Measurements from ENCODE around the gene AP1B1.

Gene AP1B1

GRCh38 chr22:29313126-29313575 lies 75.2 kb downstream of the AP1B1 start:
- no peak for DNase-seq (ENCODE audit: low read depth)

DNA sequence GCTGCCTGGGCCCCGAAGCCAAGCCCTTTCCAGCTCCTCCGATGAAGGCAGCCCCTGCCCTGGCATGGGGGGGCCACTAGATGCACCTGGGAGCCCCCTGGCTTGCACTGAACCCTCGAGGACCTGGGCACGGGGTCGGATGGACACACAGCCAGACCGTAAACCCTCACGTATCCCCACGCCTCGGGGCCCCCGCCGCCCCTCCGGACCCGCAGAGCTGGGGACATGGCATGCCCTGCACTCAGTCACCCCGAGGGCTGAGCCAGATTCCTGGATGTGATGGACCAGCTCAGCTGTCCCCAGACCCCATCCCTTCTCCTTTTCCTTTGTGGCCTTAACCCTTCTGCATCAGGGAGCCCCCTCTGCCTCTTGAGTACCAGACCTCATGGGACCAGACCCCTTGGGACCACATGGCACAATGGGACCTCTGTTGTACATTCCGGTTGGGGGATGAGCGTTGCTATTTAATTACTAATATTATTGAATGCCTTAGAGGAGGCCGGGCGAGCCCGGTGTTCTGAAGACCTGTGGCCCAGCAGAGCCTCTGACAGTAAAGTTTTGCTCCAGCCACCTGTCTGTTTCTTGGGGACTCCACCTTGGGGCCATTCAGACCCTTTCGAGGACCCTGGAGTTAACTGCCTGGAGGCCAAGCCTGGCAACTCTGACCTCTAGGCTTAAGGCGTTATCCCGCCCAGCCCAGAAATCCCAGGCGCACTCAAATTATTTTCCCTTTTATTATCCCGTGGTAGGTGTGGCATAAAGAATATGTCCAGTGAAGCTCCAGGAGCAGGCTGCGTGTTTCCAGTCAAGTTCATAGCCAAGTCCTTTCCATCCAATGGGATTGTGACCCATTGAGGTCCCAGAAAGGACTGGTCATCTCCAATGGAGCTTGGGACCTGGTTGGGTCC lies 75.9 kb downstream of the AP1B1 start:
- no peak for DNase-seq (ENCODE audit: low read depth)

GRCh38 chr22:29311464-29312217 lies 76.7 kb downstream of the AP1B1 start:
- no peak for DNase-seq (ENCODE audit: low read depth)

DNA sequence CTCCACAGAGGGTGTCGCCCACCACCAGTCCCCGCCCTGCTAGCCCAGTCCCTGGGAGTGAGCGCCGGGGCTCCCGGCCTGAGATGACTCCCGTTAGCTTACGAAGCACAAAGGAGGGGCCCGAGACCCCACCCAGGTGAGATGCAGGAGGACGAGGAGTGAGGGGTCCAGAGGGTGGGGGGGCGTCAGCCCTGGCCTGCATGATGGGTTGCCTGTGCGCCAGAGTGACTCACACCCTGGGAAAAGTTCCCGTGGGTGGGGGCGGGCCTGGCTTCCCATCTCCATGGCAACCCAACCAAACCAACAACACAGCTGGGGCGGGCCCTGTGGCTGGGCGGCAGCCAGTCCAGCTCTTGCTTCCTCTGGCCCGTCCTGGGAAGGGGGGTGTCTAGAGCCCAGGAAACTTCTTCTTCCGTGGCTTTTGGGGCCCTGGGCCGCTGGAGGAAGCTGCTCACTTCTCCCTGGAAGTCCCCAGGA lies 77.5 kb downstream of the AP1B1 start:
- no peak for DNase-seq (ENCODE audit: low read depth)

GRCh38 chr22:29310065-29310862 lies 78.1 kb downstream of the AP1B1 start:
- DNase-seq (ENCODE audit: low read depth), result no peak

GRCh38 chr22:29309332-29310064 lies 78.9 kb downstream of the AP1B1 start:
- no peak for DNase-seq (ENCODE audit: low read depth)

DNA sequence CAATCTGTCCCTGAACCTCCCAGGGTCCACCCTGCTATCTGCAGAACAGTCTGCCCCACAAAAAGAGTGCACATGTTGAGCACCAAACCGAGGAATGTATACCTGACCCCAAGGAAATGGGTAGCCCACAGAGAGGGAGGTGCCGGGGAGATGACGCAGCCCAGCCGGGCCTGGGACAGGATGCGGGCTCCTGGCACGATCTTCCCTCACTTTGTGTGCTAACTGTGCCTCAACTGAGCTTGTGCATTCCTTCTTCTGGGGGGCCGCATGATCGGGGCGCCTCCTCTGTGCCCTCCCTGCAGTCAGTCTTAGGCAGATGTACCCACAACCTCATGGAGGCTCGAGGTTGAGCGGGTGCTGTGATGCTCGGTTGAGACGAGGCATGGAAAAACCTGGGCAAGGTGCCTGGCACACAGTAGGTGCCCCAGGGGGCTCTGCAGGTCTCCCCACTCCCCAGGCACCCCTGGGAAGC lies 79.5 kb downstream of the AP1B1 start:
- no peak for DNase-seq (ENCODE audit: low read depth)

GRCh38 chr22:29308148-29308790 lies 80.1 kb downstream of the AP1B1 start:
- no peak for DNase-seq (ENCODE audit: low read depth)

GRCh38 chr22:29307596-29308147 lies 80.7 kb downstream of the AP1B1 start:
- DNase-seq (ENCODE audit: low read depth), result no peak

DNA sequence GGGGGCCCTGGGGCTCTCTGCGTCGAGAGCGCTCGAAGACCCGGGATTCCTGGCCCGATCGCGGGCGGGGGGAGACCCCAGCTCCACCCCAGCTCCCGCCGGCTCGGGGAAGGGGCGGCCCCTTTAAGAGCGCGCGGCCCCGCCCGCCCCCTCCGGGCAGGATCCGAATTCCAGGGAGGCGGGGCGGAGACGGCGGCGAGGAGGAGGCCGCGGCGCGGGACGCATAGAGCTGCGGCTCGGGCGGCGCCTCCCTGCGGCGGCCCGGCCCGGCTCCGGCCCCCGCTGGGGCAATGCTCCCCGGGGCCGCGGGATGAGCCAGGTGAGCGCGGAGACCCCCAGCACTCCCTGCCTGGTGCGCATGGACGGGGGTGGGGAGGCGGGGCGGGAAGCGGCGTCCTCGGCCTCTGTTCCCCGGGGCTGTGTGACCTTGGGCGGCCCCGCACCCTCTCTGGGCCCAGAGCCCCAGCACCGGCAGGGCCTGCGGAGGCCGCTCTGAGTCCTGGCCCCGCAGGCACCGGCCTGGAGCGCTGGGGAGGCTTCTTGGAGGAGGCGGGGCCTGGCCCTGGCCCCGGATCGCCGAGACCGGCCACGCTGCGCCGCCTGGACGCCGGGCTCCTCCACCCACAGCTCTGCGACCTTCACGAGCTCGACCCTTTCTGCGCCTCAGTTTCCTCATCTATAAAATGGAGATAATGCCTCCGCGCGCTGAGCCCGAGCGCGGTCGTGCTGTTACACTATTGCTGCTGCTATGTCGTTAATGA lies 81.4 kb downstream of the AP1B1 start:
- no peak for DNase-seq (ENCODE audit: low read depth)

DNA sequence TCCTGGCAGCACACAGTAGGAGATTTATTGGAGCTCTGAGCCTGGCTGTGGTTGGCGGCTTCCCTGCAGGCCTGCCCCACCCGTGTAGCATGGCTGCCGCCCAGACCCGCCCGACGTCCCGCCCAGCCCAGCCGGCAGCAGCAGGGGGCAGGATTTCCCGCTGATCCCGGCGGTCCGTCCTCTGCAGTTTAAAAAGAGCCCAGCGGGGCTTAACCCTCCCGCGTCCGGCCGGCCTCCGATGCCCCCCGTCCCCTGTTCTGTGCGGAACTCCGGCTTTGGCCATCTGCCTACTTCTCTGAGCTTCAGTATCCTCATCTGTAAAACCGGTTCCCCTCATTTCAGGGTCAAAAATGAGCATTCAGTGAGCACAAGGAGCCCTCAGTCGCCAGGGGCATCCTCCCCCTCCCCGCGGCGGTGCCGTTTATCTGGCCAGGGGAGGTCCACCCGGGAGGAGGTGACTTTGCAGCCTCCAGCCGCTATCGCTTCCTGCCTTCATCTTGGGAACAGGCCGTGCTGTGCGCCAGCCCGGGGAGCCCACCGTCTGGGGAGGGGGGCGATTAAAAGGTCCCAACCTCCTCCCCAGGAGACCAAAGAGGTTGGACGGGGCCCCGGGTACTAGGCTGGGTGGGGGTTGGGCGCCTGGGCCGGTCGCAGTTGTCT lies 82.1 kb downstream of the AP1B1 start, which contains the start of gene GAS2L1:
Gene GAS2L1 (plus strand): TSS at position 476 of the 660 bp plus-strand sequence. CDS start 1,456 bp downstream, outside the sequence.
- no peak for DNase-seq (ENCODE audit: low read depth)

- no peak for DNase-seq (ENCODE audit: low read depth)
Measured at GRCh38 chr22:29305836-29306174, 82.6 kb downstream of the AP1B1 start.

GRCh38 chr22:29302681-29303465 lies 85.5 kb downstream of the AP1B1 start:
- no peak for DNase-seq (ENCODE audit: low read depth)

DNA sequence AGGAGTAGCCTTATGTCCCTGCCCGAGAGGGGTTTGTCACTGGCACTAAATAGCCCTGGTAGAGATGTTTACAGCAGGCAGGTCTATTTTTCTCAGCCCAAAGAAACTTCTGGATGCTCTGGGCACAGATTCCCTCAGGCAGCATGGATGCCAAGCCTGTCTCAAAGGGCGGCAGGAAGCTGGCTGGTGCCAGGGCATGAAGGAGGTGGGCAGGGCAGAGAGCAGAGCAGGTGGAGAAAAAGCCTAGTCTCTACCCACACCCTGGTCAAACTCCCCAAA lies 86.0 kb downstream of the AP1B1 start:
- no peak for DNase-seq (ENCODE audit: low read depth)

DNA sequence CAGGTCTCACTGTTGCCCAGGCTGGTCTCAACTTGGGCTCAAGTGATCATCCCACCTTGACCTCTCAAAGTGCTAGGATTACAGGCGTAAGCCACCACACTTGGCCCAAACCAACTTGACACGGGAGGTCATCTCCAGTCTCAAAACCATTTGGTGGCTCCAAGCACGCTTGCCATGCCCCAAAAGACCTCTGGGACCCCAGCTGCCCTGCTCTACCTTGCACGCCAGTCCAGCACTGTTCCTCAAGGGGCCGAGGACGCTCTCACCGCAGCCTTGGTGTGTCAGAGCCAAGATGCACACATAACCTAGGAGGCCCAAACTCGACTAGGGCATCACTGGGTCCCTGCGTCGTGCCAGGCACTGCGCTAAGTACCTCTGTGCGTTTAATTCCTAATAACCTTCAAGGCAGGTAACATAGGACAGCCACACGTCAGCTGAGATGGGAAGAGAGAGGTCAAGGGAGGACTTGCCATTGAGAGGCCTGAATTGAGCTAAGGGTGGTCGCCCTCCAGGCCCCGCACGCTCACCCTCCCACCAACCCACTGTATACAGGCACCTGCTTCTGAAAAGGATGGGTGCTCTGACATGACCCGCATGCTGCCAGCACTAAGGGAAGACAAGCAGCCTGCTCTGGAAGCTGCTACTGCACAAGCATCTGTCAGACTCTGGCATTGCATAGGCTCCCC lies 86.5 kb downstream of the AP1B1 start:
- no peak for DNase-seq (ENCODE audit: low read depth)

DNA sequence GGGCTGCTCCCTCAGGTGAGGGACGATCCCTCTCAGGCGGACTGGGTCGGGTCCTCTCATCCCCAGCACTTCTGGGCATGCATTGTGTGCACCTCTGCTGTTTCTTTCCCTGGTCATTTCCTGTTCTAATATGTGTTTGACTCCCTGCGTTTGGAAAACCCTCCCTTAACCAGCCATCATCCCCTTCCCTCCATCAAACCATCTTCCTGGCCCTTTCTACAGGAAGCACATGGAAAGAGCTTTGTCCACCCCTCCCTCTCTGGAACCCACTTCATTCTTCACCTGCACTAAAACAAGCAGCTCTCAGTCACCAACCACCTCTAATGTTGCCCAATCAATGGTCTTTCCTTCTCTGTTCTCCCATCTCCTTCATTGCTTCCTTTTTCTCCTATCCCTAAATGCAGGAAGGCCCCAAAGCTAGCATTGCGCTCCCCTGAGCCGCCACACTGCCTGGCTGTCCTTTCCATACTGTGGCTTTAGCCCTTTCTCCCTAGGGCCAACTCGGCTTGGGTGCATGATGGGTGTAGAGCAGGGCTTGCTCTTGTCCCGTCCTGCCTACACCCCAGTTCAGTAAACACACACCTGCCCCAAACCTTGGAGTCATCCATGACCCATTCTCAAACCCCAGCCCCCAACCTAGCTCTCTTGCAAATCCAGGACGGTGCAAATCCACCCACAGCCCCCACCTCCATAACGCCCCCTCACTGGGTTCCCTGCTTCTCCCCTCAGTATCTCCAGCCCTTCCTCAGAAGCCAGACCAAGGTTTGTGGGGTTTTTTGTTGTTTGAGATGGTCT lies 87.4 kb downstream of the AP1B1 start:
- no peak for DNase-seq (ENCODE audit: low read depth)

DNA sequence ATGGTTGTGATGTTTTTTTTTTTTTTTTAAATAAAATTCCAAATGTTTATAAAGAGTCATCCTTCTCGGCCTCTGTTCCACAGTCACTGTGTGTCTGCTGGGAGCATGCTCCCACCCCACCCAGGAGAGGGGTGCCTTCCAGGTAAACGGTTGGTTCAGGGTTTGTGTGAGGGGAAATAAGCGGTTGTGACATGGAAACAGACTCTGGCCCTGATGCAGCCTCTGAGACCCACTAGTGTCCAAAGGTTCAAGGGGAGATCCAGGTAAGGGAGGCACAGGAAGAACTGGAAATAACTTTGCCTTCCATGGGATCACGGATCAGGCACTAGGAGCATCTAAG lies 87.9 kb downstream of the AP1B1 start:
- DNase-seq (ENCODE audit: low read depth), result no peak

Data from stimulated activated CD8-positive, alpha-beta memory T cell treated with anti-CD3 and anti-CD28 coated beads, Interleukin-12 subunit alpha, Interleukin-12 subunit beta, amount 100 ng/mL, for 1 hour (primary cell).